HG02870 (cell line): ENCODE data around the gene GNG13.
"Not testable (repeated sequence)": the region's sequence is repeated elsewhere in the genome, so short reads cannot be mapped to it uniquely, and the experiment has no call there.

ENCODE experiments used
- ATAC-seq: cut with Tn5 transposase; IDR thresholded peaks from one replicate; pipeline ENCODE4 v1.9.1; 2021; ENCODE audit warnings: mild to moderate bottlenecking, moderate library complexity; ENCODE audit not compliant: unreplicated experiment

Gene GNG13

DNA sequence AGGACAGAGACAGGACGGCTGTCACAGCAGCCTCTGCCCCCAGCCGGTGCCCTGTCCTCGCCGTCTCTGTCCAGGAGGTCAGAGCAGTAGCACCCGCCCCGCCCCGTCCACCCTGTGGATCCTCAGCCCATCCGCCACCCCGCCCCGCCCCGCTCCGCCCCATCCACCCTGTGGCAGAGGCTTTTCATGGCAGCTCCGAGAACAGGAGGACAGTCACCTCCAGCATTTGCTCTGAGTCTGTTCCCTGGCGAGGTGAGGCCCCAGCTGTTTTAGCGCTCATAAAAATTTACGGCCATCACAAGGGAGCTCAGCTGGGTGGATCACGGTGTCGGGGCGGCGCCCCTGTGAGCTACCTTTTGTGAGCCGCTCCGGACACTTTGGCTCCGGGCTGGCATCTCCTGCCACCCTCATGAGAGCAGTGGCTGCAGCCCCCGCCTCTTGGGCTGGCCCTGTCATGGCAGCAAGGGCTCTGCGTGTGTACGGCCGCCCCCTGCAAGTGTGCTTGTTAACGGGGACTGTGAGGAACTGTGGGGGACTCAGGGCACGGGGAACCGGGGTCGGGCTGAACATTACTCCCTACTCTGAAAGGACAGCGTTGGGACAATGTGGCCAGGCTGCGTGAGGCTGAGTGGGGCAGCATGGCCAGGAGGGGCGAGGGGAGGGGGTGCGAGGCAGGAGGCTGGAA, 32.3 kb upstream of the GNG13 start:
- no peak for ATAC-seq

DNA sequence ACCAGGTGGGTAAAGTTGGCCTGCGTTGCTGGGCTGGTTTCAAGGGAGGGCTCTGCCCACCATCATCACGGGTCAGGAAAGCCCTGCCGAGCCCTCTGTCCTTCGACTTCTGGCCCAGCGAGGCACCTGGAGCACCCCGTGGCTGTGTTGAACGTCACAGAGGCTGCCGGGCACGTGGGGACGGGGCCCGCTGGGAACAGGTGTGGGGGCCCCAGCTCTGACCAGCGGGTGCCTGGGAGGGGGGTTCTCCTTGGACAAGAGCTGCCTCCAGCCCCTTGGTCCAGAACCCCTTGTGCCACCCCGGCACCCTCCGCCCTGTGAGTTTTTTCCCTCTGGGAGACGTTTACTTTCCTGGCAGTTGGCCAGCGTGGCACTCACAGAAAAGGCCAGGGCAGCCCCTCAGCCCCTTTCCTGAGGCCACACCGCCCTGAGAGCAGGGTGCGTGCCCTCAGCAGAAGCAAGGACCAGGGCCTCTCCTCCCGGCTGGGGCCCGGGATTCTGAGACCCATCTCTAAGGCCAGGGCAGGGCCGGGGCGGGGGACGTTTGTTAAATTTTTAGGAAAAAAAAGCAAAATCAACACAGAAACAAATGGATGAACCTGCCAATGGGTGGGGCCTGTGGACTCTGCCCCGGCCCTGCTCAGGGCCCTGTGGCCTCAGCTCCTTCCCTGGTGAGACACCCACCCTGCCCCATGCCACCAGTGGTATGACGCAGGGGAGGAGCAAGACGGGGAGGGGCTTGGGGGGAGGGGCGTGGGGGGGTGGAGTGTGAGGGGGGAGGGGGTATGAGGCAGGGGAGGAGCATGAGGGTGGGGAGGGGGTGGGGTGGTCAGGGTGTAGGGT, 31.3 kb upstream of the GNG13 start:
- ATAC-seq, result no peak

DNA sequence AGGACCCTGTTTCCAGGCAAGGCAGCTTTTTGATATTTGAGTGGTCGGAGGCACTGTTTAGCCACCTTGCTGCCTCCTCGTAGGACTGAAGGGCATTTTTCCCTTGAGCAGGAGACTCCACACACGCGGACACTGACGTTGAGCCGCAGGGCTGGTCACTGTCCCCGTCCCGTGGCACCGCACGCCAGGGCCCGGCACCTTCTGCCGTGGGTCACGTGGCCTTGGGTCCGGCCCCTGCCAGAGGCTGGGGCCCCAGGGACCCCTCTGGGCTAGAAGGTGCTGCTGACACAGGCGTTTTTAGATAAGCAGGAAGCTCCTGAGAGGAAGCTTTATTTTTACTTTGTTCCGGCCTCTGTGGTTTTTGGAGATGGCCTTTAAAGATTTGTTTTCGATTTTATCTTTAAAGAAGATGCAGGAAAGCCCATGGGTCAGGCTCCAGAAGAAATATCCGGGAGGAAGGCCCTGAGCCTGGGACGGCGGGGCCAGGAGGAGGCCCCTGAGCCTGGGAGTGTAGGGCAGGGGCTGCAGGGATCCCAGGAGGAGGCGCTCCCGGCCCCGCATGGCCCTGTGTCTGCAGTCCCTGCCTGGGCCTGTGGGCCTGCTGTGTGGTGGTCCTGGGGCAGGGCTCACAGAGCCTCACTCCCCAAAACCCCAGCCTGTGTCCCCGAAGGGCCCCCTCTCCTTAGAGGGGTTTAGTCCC, 30.5 kb upstream of the GNG13 start:
- no peak for ATAC-seq

DNA sequence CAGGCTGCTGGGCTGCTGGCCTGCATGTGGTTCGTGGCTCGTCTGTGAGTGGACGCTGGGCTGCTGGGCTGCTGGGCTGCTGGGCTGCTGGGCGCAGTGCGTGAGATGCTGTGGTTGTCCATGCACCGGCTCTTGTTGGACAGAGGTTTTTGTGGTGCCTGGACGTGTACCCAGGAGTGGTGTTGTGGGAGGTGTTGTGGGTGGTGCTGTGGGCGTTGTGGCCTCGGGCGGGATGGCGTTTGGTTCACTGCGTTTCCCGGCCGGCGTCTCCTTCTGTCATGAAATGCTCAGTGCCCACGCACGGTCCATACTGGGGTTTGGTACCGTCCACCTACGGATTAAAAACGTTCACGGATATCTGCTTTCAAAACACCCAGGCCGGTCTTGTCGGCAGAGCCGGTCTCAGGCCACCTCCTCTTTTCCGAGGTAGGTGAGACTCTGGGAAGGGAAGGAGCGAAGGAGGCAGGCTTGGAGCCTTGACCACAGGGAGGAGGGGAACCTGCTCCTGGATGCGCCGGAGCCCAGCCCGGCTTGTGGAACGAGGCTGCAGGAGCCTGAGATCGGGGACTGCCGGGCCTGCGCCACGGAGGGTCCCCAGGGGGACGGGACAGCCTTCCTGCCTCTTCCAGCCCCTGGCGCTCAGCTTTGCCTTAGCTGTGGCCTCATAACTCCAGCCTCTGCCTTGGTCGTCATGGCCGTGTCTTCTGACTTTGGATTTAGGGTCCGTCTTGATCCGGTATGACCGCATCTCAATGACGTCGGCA, 29.8 kb upstream of the GNG13 start:
- ATAC-seq, result no peak

DNA sequence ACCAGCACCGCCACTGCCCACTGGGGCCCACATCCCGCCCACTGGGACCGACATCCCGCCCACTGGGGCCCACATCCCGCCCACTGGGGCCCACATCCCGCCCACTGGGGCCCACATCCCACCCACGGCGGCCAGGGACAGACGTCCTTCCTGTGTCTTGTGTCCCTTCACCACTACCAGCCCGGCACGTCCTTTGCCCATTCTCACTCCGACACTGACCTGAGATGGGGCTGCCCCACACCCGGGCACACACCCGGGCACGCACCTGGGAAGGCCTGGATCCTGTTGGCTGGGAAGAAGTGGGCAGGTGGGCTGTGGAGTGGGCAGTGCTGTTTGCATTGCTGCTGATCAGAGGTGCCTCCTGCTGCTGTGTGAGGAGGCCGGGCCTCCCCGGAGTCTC, 28.4 kb upstream of the GNG13 start:
- no peak for ATAC-seq

DNA sequence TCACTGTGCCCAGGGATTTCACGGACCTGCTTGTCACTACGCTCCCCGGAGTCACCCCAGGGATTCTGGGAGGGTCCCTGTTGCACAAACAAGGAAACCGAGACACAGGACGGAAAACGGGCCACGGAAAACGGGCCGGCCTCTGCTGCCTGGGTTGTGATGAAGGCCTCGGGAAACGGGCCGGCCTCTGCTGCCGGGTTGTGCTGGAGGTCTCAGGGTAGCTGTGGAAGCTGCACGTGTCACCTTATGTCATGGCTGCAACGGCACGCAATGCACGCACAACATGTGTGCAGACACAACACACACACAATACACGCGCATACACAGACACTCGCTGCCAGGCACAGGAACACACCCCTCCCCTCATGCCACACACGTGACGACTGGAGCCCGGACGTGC, 27.0 kb upstream of the GNG13 start:
- no peak for ATAC-seq

DNA sequence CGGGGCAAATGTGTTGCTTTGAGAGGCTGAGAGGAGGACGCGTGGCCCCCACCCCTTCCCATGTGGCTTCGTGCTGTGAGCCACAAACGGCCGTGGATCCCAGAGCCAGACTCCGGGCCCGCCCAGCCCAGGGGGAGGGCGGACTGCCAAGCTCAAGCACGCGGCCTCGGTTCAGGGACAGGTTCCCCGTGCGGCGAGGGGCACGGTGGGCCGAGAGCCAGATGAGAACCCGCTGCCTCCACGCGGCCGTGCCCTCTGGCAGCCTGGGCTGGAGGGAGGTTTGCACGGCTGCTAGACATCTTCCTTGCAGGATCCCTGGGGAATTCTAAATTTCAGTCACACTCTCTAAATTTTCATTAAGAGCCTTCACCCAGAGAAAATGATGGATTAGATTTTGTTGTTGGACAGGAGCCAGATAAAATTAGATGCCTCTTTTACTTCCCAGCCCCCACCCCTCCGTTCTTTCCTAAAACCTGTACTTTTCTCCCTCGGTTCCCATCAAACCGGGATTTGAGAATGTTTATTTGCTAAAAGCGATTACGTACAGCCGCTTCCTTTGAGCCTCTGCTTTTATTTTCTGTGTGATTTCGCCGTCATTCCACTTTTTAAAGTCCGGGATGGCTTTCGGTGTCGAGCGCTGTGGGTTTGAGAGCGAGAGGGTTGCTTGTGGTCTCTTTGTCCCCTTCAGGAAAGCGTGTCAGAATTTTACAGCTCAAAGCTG, 25.0 kb upstream of the GNG13 start:
- ATAC-seq, result no peak

DNA sequence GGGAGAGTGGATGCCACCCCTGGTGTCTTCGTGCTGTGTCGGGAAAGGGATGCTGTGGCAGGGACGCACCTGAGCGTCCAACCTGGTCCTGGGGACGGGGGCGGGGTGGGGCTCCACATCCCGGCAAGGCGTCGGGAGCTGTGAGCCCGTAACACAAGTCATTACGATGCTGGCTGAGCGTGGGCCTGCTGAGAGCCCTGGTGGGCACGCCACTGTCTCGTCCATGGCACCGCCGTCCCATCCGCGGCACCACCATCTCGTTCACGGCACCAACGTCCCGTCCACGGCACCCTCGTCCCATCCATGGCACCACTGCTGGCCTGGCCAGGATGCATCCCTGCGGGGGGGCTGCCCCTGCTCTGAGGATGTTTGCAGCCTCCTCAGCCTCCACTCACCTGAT, 24.1 kb upstream of the GNG13 start:
- no peak for ATAC-seq

DNA sequence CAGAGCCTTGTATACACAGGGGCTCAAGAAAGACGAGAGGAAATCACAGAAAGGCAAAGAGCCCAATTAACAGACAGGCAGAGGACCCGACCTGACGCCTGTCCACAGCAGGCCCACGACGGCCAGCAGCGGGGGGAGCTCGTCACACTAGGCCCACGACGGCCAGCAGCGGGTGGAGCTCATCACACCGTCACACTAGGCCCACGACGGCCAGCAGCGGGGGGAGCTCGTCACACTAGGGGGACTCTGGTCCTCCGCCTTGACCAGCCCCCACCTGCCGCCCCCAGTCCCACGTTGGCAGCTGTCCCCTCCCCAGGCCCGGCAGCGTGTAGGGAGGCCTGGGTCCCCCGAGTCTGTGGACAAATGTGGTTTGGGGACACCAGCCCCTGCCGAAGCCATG, 23.7 kb upstream of the GNG13 start:
- no peak for ATAC-seq

DNA sequence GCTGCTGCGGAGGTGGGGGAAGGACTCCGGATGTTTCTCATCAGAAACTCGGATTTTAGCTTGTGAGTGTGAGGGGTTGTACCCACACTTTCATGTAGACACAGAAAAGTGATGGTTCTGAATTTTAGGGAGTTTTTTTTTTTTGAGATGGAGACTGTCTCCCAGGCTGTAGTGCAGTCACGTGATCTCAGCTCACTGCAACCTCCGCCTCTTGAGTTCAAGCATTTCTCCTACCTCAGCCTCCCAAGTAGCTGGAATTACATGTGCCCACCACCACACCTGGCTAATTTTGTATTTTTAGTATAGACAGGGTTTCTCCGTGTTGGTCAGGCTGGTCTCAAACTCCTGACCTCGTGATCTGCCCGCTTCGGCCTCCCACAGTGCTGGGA, 22.4 kb upstream of the GNG13 start:
- ATAC-seq, result no peak

DNA sequence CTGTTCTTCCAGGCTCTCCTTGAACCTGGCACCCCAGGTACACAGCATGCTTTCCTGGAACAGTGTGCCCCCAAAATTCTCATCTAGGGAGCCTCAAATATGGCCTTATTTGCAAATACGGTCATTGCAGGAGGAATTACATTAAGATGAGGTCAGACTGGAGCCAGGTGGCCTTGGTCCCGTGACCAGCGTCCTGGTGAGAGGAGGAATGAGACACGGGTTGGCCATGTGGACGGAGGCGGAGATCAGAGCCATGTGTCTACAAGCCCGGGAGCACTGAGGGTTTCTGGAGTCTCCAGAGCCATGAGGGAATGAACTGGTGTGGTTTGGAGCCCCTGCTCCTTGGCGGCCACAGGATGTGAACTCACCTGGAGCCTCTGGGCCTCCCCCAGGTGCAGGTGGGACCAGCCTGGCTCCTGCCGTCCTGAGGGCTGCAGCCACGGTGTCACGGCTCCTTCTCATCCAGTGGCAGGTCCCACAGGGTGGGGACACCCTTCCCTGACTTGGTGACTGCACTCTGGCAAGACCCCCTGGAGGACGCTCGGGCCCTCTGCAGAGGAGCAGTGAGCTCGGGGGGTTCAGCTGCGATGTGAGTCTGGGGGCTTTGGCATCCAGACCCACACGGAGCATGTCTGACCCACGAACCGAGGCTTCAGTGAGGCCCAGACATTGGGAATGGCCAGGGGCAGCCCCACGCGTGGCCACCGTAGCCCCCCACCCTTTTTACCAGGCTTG, 21.8 kb upstream of the GNG13 start:
- ATAC-seq, result no peak

DNA sequence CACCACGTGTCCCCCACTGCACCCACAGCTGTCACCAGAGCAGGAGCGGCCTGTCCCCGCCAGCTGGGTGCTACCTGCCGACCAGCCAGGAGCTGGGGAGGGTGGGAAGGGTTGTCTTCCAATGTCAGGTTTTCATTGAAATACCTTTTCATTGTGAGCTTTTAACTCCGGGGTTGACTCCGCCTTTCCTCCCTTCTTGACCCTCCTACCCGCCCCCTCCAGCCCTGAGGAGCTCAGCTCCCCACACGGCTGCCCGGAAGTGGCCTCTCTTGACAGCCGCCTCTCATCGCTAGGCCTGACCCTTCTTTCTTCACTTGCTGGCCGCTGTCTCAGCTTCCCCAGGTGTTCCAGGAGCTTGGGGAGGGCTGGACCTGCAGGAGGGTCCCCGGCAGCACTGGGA, 21.2 kb upstream of the GNG13 start:
- no peak for ATAC-seq

DNA sequence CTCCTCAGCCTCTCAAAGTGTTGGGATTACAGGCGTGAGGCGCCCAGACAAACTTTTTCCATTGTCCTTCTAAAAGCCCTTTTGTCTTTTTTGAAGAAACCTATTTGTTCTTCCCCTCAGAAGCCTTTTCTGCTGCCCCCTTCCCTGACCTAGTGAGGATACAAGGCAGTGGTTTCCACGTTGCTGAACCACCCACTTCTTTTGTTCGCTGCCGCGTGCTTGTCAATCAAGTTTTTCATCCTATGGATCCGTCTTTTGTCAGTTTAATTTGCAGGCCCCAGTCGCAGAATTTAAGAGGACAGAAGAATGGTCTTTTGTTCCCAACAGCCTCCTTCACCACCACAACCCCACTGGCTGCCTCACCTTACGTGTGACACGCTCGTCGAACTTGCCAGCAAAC, 20.2 kb upstream of the GNG13 start:
- ATAC-seq, result no peak

DNA sequence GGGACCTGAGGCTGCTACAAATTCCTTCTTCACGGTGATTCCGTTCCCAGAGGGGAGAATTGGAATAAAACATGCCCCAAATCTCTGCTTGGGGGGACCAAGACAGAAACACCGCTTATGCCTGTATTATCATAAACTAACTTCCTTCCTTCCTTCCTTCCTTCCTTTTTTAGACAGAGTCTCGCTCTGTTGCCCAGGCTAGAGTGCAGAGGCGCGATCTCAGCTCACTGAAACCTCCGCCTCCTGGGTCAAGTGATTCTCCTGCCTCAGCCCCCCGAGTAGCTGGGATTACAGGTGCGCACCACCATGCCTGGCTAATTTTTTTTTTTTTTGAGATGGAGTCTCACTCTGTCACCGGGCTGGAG, 19.5 kb upstream of the GNG13 start:
- not testable (repeated sequence) for ATAC-seq

DNA sequence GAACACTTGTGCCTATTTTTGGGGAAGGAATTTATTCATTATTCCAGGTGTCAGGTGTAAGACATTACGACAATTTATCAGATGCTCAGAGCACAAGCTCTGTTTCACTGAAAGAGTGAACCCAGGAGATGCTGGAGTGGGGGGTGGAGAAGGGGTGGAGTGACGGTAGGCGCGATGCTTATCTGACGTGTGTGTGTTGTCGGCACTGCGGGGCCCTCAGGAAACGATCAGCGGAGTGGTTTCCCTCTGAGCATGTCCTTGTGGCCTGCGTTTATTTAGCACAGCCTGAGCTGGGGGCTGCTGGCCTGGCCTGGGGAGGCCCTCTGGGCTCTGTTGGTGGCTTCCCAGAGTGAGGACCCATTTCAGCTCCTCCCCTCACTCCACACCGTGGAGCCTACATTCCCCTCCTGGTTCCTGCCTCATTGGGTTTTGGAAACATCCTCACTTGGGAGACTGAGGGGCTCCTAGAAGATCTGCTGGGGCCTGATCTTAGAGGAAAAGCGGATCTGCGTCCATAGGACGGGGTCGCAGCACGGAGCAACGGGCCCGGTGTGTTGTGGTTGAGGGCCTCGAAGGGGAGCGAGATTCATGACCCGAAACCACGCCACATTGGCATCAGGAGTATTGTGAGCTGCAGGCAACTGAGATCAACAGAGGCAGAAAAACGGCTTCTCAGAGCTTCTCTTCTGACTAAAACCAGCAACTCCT, 19.0 kb upstream of the GNG13 start:
- ATAC-seq, result no peak

DNA sequence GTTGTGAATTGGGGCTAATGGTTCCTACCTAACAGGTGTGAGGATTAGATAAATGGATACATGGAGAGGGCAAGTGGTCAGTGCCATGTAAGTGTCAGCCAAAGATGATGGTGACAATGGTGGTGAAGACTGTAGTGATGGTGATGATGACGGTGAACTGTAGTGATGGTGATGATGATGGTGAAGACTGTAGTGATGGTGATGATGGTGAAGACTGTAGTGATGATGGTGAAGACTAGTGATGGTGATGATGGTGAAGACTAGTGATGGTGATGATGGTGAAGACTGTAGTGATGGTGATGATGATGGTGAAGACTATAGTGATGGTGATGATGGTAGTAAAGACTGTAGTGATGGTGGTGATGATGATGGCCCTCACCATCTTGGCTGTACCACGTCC, 18.1 kb upstream of the GNG13 start:
- no peak for ATAC-seq

DNA sequence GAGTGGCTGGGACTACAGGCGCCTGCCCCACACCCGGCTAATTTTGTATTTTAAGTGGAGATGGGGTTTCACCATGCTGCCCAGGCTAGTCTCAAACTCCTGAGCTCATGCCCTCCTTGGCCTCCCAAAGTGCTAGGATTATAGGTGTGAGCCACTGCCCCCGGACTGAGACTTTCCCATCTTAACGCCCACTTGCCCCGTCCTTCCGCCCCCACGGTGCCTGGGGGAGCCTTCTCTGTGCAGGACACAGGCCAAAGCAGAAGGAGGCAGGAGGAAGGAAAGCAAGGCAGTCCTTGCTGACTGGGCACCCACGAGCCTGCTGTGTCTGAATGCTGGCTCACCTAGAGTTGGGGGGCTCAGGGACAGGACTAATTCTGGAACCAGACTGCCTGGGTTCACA, 17.6 kb upstream of the GNG13 start:
- no peak for ATAC-seq

DNA sequence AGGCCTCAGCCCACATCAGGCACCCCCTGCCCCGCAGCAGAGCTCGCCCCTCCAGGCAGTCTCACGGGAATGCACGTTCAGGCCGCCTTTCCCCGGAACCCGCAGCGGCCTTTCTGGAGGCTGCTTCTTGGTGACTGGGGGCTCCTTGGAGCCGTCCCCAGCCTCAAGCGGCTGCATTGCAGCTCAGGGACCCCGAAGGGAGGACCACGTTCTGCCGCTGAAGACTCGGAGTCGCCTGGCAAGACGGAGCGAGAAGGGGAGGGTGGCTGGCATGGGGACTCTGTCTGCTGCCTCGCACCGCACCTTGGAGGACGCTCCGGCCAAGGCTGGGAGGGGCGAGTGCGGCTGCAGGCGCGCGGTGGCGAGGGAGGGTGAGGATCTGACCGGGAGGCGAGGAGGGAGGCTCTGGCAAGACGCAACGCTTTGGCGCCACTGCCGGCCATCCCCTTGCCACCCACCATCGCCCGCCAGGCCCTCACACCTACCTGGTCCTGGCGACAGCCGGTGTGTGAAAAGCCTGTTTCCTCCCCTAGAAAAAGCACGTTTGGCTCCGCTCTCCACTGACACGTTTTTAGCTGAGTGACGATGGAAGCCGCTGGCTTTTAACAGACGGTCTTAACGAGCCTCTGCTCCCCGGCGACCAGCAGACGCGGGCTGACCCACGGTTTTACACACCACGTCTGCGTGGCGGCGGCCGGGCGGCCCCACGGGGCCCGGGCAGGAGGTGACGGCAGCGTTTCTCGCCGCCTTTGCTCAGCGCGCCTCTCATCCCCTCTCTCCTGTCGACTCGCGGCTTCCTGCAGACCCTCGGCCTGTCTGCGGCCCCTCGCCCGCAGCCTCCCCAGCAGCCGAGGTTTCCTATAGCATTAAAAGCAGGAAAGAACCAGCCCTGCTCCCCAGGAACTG, 16.7 kb upstream of the GNG13 start:
- no peak for ATAC-seq
